Measurements from ENCODE around the gene ZBTB47.

Gene ZBTB47

DNA sequence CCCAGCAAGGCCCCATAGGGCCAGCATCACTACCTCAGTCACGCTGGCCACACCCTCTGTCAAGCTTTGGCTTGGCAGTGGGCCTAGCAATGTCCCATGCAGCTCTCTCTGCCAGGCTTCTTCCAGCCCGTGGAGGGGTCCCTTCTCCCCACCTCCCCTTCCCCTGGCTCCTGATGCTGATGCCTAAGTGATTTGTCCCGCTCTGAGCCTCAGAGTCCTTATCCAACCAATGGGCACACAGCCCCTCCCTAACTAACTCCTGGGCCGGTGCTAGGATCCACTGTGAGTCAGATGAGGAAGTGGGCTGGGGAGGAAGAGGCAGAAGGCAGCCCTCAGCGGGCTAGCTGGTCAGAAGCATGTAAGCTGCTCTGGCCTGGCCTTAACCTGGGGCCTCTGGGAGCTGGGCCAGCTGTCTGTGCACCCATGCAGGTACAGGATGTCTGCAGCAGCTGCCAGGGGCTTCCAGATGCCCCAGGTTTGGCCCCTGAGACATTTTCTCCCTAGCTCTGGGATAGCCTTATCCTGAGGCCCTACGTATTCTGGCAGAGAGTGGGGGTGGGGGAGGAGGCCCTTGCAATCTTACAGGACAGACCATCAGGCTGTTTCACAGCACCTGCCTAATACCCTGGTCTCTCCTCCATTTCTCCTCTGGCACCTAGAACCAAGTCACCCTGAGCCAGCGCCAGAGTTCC, 740 bp upstream of the ZBTB47 start:
- DNase-seq (ENCODE audit: low read depth in 3 of 3), result no peak

GRCh38 chr3:42653303-42653559, 266 bp upstream of the ZBTB47 start:
- no peak for DNase-seq (ENCODE audit: low read depth in 3 of 3)

- DNase-seq (ENCODE audit: low read depth in 3 of 3), result no peak
These were observed 1.1 kb downstream of the ZBTB47 start for GRCh38 chr3:42654331-42655201.

- DNase-seq (ENCODE audit: low read depth in 3 of 3), result no peak
These were observed 1.9 kb downstream of the ZBTB47 start for GRCh38 chr3:42655331-42655888.

DNA sequence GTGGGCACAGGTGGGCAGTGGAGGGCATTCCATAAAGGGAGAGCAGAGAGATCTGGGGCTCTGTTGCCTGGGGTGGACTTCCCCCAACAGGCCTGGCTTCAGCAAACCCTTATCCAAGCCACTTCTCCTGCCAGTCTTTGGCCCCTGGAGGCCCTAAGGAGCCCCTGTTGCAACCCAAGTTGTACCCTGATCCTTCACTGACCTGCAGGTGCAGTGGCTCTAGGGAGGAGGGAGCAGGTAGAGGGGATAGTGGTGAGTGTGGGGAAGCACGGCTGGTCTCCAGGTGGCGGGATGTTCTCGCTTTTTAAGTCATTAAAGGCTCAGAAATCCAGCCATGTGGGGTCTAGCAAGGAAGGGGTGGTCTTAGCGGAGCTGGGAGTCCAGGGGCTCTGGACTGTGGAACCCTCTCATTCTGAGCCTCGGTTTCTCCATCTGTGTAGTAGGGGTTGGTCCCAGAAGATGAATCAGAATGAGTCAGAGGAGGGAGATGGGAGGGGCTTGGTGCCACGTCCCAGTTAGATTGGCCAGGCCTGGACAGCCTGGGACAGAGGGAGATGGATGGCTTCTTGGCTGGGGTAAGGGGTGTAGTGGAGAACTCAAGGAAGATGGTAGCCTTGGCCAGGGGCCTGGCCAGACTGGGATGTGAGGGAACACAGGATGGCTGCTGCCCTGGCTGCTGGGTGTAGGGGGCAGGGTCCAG, 2.6 kb downstream of the ZBTB47 start:
- no peak for DNase-seq (ENCODE audit: low read depth in 3 of 3)

DNA sequence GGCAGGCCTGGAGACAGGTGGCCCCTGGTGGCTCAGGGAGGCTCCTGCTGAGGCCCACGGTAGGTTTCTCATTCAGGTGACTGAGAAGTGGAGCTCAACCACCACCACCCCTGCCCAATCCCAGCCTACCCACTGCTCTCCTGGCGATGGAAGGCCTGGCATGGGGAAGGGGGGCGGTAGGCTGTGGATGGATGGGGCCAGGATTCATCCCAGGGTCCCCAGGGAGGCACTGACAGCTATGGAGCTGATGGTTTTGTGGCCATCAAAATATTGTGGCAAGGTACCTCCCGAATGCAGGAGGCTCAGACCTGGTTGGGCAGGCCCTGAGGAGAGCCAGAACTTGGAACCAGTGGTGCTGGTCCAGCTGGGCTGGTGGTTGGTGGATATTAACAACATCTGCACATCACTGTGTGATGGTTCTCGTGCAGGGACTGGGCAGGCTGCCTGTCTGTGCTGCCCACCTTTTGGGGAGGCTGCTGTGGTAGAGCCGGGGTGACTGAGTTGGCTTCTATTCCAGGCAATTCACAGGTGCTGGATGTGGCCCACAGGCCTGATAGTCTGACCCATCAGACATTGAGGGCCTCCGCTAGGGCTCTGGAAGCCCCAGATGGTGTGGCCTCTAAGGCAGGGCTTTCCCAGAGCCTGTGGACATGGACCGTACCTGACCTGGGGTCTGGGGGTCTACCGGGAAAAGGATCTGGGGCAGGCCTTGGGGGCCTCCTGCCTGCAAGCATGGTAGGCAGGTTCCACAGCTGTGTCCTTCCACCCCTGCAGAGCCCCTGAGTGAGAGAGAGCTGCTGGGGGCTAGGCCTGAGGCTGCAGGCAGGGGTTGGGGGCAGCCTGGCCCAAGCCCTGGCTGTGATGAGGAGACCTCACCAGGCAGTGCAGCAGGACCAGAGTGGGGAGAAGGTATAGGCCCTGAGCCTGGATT, 3.4 kb downstream of the ZBTB47 start:
- no peak for DNase-seq (ENCODE audit: low read depth in 3 of 3)

- no peak for DNase-seq (ENCODE audit: low read depth in 3 of 3)
These were observed 4.2 kb downstream of the ZBTB47 start for GRCh38 chr3:42657675-42658074.

DNA sequence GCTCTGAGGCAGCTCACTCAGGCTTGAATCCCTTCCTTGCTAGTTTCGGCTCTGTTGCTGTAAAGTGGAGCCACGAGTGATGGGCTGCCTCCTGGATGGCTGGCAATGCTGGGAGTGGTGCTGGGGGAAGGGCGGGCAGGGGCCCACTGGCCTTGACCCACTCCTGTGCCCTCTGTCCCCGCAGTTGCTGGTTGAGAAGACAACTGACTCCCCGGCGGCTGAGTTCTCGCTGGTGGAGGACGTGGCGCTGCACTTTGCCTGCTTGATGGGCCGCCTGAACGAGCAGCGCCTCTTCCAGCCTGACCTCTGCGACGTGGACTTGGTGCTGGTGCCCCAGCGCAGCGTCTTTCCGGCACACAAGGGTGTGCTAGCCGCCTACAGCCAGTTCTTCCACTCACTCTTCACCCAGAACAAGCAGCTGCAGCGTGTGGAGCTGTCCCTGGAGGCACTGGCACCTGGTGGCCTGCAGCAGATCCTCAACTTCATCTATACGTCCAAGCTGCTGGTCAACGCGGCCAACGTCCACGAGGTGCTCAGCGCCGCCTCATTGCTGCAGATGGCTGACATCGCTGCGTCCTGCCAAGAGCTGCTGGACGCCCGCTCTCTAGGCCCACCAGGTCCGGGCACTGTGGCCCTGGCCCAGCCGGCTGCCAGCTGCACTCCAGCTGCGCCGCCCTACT, 4.7 kb downstream of the ZBTB47 start:
- no peak for DNase-seq (ENCODE audit: low read depth in 3 of 3)

DNA sequence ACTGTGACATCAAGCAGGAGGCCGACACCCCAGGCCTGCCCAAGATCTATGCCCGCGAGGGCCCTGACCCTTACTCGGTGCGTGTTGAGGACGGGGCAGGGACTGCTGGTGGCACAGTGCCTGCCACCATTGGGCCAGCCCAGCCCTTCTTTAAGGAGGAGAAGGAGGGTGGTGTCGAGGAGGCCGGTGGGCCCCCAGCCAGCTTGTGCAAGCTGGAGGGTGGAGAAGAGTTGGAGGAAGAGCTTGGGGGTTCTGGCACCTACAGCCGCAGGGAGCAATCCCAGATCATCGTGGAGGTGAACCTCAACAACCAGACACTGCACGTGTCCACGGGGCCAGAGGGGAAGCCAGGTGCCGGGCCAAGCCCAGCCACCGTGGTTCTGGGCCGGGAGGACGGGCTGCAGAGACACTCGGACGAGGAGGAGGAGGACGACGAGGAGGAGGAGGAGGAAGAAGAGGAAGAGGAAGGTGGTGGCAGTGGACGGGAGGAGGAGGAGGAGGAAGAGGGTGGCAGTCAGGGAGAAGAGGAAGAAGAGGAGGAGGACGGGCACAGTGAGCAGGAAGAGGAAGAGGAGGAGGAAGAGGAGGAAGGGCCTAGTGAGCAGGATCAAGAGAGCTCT, 5.4 kb downstream of the ZBTB47 start:
- DNase-seq (ENCODE audit: low read depth in 3 of 3), result no peak

- DNase-seq (ENCODE audit: low read depth in 3 of 3), result no peak
These were observed 6.1 kb downstream of the ZBTB47 start for GRCh38 chr3:42659451-42660130.

GRCh38 chr3:42660131-42660715, 6.7 kb downstream of the ZBTB47 start:
- no peak for DNase-seq (ENCODE audit: low read depth in 3 of 3)

DNA sequence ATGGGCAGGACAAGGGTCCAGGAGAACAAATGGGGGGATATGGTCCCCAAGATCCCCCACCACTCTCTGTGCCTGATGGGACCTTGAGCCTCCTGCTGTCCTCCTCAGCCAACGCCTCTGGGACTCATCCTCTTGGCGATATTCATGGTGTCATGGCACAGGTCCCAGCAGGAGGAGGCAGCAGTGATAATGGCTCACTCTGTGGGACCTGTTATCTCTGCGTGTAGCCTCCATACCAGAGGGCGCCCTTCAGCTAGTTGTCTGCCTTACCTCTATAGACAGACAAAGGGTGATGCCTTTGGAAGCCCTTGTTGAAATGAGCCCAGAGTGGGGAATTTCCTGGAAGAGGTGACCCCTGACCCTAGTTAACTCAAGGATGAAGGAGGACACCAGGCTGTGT, 7.4 kb downstream of the ZBTB47 start:
- no peak for DNase-seq (ENCODE audit: low read depth in 3 of 3)

DNA sequence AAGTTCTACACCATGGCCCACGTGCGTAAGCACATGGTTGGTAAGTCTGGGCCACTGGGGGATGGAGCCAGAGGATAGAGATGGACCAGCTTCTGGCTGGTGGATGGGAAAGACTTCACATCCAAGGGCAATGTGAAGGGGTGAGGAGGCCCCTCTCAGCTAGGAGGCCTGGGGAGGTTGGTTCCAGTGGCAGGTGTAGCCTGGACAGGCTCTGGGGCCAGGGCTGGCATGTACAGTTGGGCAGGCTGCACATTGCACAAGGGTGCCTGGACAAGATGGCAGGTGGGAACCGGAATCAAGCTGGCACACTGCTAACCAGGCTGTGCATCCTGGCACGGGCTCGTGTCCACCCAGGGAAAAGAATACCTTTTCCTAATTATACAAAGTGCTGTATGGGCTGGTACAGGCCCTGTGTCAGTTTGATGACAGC, 8.1 kb downstream of the ZBTB47 start:
- DNase-seq (ENCODE audit: low read depth in 3 of 3), result no peak

- DNase-seq (ENCODE audit: low read depth in 3 of 3), result no peak
These were observed 8.7 kb downstream of the ZBTB47 start for GRCh38 chr3:42662037-42662812.

GRCh38 chr3:42662813-42663535, 9.5 kb downstream of the ZBTB47 start:
- no peak for DNase-seq (ENCODE audit: low read depth in 3 of 3)

DNA sequence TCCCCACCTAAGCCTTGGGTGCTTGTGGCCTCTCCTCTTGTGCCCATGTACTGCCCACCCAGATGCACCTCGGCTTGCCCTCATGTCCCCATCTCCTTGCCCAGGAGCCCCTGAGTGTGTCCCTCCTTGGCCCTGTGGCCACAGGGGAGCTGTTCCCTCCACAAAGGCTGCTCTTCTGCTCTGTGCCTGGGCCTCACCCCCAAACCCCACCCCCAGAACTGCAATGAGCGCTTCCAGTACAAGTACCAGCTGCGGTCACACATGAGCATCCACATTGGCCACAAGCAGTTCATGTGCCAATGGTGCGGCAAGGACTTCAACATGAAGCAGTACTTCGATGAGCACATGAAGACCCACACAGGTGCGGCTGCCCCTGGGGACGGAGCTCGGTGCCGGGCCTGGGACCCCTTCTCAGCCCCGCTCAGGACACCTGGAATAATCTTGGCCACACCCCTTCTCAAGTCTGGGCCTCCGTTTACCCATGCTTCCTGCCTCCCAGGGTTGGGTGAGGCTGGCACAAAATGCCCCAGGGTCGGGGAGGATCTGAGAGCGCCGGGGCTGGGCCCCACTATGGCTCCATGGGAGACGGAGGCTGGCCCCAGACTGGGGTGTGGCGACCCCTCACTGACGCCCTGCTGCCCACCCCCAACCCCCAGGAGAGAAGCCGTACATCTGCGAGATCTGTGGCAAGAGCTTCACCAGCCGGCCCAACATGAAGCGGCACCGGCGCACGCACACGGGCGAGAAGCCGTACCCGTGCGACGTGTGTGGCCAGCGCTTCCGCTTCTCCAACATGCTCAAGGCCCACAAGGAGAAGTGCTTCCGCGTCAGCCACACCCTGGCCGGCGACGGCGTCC, 10.3 kb downstream of the ZBTB47 start:
- DNase-seq (ENCODE audit: low read depth in 3 of 3), result no peak

GRCh38 chr3:42664438-42664803, 10.9 kb downstream of the ZBTB47 start:
- no peak for DNase-seq (ENCODE audit: low read depth in 3 of 3)
